Glutamatergic neuron (in vitro differentiated cells): ENCODE data around the gene CACNA1C. TPM values are rescaled to one million over a fixed set of nuclear protein-coding genes. Genes with fewer than 3 reads are reported as not detected.
"Not testable (repeated sequence)": the region's sequence is repeated elsewhere in the genome, so short reads cannot be mapped to it uniquely, and the experiment has no call there.

Experiments
- DNase-seq: peaks from one replicate; pipeline ENCODE4 v3.0.0; 2022
- H3K27ac Mint-ChIP-seq: one replicate; pipeline ENCODE4 v1.8.0; 2020; ENCODE audit warnings: mild to moderate bottlenecking, mixed read lengths, inconsistent platforms; ENCODE audit not compliant: unreplicated experiment
- H3K27me3 Mint-ChIP-seq: one replicate; pipeline ENCODE4 v1.8.0; 2020; ENCODE audit warnings: mild to moderate bottlenecking, moderate library complexity, mixed read lengths, inconsistent platforms; ENCODE audit not compliant: unreplicated experiment
- H3K36me3 Mint-ChIP-seq: one replicate; pipeline ENCODE4 v1.8.0; 2020; ENCODE audit warnings: mild to moderate bottlenecking, mixed read lengths, inconsistent platforms; ENCODE audit not compliant: unreplicated experiment
- H3K4me1 Mint-ChIP-seq: one replicate; pipeline ENCODE4 v1.8.0; 2020; ENCODE audit warnings: mild to moderate bottlenecking, low read depth, mixed read lengths, inconsistent platforms; ENCODE audit not compliant: unreplicated experiment
- H3K4me3 Mint-ChIP-seq: one replicate; pipeline ENCODE4 v1.8.0; 2020; ENCODE audit warnings: mild to moderate bottlenecking, mixed read lengths, inconsistent platforms; ENCODE audit not compliant: unreplicated experiment
- H3K9me3 Mint-ChIP-seq: one replicate; pipeline ENCODE4 v1.8.0; 2020; ENCODE audit warnings: mild to moderate bottlenecking, moderate library complexity, mixed read lengths, inconsistent platforms; ENCODE audit not compliant: unreplicated experiment
- total RNA-seq: library from RNA; stranded (reverse); fragmentation: NEBNext Ultra II Directional; extraction: Animal tissue kit (Norgen Biotek cat#: 25700); gene quantifications from one replicate; pipeline ENCODE4 v1.2.1, GENCODE V29; 2021; ENCODE audit not compliant: unreplicated experiment
- TF ChIP-seq, protein P1 (sequence below): fragments of 200-600 bp; sonication (generic); IDR thresholded peaks from one replicate; pipeline ENCODE4 v1.5.0; 2021; ENCODE audit not compliant: partially characterized antibody, unreplicated experiment

The CACNA1C gene
- total RNA-seq, 1 donor from 2014 or later: 11.0 TPM

DNA sequence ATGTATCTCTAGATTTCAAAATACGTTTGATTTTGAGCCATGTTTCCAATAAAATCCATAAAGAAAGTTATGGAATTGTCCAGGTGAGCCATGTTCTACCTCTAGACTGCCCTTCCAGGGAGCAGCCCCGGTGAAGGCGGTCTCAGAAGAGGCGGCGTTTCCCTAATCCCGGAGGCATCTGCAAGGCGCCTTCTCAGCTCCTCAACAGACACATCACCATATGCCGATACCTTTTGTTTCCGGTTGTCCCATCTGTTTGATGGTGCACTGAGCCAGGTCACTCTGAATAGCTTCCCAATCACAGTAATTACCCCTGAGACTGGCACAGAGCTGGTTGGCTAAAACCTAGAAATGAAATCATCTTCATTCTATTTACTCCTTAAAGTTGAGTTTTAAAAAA is 436.5 kb downstream of the CACNA1C start:
- peaks cover 36% of the 10 kb centered on the region for H3K4me1 Mint-ChIP-seq
- H3K9me3 Mint-ChIP-seq: no peaks in the 10 kb centered on the region
- no peaks in the 10 kb centered on the region for H3K36me3 Mint-ChIP-seq
- DNase-seq: peak; percentile 67
- TF ChIP-seq, protein P1, sequence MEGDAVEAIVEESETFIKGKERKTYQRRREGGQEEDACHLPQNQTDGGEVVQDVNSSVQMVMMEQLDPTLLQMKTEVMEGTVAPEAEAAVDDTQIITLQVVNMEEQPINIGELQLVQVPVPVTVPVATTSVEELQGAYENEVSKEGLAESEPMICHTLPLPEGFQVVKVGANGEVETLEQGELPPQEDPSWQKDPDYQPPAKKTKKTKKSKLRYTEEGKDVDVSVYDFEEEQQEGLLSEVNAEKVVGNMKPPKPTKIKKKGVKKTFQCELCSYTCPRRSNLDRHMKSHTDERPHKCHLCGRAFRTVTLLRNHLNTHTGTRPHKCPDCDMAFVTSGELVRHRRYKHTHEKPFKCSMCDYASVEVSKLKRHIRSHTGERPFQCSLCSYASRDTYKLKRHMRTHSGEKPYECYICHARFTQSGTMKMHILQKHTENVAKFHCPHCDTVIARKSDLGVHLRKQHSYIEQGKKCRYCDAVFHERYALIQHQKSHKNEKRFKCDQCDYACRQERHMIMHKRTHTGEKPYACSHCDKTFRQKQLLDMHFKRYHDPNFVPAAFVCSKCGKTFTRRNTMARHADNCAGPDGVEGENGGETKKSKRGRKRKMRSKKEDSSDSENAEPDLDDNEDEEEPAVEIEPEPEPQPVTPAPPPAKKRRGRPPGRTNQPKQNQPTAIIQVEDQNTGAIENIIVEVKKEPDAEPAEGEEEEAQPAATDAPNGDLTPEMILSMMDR: no peak
- H3K4me3 Mint-ChIP-seq: peak overlapping the region; percentile 8
- peaks cover 2% of the 10 kb centered on the region for H3K27me3 Mint-ChIP-seq
- no peak overlapping the region for H3K27ac Mint-ChIP-seq

DNA sequence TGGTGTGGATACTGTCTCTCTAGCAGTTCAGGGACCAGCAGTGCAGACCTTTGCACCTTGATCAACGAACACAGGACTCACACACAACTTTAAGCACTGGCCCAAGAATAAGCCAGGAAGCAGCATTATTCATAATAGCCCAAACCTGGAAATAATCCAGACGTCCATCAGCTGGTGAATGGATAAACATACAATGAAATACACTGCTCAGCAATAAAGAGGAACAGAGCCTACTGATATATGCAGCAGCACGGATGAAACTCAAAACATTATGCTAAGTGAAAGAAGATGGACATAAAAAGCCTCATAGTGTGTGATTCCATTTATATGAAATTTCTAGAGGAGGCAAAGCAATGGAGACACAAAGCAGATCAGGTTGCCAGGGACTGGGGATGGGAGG is 438.0 kb downstream of the CACNA1C start:
- H3K9me3 Mint-ChIP-seq: no peaks in the 10 kb centered on the region
- H3K27ac Mint-ChIP-seq: no peak overlapping the region
- peaks cover 4% of the 10 kb centered on the region for H3K27me3 Mint-ChIP-seq
- TF ChIP-seq, protein P1: no peak
- no peak for DNase-seq
- H3K4me1 Mint-ChIP-seq: peaks cover 50% of the 10 kb centered on the region
- H3K4me3 Mint-ChIP-seq: no peak overlapping the region
- no peaks in the 10 kb centered on the region for H3K36me3 Mint-ChIP-seq

DNA sequence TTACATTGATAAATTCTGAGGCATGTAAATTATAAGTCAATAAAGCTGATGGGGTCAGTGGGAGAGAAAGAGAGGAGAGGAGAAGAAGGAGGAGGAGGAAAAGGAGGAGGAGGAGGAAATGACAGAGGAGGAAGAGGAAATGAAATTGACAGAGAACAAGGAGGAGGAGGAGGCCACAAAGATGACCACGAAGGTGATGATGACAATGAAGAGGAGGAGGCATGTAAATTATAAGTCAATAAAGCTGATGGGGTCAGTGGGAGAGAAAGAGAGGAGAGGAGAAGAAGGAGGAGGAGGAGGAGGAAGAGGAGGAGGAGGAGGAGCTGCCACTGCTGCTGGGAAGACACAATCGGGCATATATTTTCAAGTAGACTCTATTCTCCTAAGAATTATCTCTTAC is 438.6 kb downstream of the CACNA1C start:
- not testable (repeated sequence) for H3K27ac Mint-ChIP-seq, H3K36me3 Mint-ChIP-seq, DNase-seq, H3K4me3 Mint-ChIP-seq, H3K9me3 Mint-ChIP-seq, H3K27me3 Mint-ChIP-seq
- peaks cover 52% of the 10 kb centered on the region for H3K4me1 Mint-ChIP-seq

DNA sequence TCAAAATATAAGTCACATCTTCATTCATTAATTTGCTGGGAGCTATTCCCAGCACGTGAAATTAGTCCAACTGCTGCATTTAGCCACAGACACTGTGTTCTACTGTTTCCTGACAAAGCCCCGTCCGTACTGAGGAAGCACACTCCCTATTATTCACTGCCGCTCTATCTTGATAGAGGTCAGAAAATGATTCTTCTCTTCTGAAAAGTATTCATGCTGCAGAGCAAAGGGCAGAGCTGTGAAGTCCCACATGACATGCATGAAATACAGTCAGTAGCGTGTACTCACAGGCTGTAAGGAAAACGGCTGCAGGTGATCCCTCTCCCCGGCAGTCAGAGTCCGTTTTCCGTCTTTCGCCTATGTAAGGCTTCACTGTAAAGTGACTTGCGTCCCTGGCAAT is 439.4 kb downstream of the CACNA1C start:
- TF ChIP-seq, protein P1: no peak
- Mint-ChIP-seq H3K36me3 (no peaks in the 10 kb centered on the region), H3K27me3 (peaks cover 4% of the 10 kb centered on the region), H3K9me3 (no peaks in the 10 kb centered on the region), H3K4me1 (peaks cover 44% of the 10 kb centered on the region), H3K27ac (no peak overlapping the region), H3K4me3 (no peak overlapping the region)
- DNase-seq: no peak

DNA sequence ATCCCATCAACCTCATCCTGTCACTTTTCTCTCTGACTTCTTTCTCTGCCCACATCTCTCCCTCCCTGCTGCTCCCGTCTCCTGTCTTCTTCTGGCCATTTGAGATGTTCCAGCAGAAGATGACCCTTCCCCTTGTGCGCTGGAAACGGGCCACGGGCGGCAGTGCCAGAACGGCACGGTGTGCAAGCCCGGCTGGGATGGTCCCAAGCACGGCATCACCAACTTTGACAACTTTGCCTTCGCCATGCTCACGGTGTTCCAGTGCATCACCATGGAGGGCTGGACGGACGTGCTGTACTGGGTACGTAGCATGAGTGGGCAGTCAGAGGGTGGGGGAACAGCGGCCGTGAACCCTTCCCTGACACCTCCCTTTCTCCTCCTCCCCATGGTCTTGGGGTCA is 440.3 kb downstream of the CACNA1C start:
- TF ChIP-seq, protein P1: no peak
- Mint-ChIP-seq H3K4me3 (no peak overlapping the region), H3K27me3 (peaks cover 4% of the 10 kb centered on the region), H3K9me3 (no peaks in the 10 kb centered on the region), H3K36me3 (no peaks in the 10 kb centered on the region), H3K27ac (peak overlapping the region; percentile 31), H3K4me1 (peaks cover 36% of the 10 kb centered on the region)
- no peak for DNase-seq
